NCI-H748 (cell line): Measurements from ENCODE around the gene SH3BP5L.
A peak's percentile ranks its signal among the peaks of the same experiment; 100 is the strongest.

Experiments
- DNase-seq: peaks from one replicate; lab custom pipeline; 2025; ENCODE audit not compliant: unreplicated experiment; lab: John Stamatoyannopoulos, UW

Gene SH3BP5L

DNA sequence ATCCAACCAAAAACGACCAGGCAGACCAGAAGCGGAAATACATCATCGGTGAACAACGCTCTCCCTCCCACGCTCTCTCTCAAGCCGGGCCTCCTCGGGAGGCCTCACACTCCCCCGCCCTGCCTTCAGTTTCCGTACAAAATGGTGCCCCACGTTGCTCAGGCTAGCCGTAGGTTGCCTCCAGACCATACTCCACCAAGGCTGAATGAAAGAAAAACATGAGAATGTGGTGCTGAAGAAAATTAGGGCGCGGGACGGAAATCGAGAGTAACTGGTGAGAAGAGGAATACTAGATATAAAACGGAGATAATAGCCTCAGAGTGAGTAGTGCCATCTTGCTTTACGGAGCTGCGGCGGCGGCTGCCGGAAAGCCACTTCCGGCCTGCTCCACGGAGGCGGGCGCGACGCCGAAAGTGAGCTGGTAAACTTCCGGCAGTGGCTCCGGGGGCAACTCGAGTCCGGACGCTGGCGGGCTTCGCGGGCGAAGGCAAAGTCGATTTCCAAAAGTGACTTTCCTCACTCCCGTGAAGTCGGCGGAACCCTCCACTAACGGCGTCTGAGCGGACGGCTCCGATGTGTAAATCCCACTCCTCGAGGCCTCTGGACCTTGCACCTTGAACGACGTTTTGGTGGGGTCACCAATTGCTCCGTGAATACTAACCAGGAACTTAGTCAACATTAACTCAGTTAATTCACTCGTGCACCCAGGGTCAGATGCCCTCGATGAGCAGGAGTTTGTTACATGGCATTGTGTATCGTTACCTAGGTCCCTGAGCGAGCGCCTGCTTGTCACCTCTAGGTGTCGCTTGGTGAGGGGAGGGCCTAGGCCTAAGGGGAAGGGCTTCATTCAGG lies at the start of gene SH3BP5L:
Gene SH3BP5L (minus strand): TSS at position 7 of the 852 bp plus-strand sequence. CDS start 980 bp downstream, outside the sequence.
- DNase-seq: peak; percentile 91

DNA sequence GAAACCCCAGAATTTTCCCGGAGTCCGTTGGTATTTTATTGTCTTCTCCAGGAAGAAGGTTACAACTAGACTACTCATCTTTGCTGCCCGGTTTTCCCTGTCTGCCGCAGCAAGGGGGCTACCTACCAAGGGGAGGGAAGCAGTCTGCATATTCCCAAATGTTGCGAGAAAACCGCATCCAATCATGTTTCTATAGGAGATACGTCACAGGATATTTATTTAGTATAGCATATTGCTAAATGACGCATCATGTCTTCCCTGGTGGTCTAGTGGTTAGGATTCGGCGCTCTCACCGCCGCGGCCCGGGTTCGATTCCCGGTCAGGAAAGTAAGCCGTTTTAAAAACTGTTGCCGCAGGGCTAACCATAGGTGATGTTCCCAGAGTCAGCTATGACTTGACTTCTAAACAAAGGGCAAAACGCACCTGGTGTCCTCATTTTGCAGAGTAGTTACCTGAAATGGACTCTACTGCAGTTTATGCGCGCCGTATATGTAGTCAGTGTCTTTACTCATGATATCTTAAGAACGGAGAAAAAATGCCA lies 48.3 kb upstream of the SH3BP5L start:
- DNase-seq: peak; percentile 88

DNA sequence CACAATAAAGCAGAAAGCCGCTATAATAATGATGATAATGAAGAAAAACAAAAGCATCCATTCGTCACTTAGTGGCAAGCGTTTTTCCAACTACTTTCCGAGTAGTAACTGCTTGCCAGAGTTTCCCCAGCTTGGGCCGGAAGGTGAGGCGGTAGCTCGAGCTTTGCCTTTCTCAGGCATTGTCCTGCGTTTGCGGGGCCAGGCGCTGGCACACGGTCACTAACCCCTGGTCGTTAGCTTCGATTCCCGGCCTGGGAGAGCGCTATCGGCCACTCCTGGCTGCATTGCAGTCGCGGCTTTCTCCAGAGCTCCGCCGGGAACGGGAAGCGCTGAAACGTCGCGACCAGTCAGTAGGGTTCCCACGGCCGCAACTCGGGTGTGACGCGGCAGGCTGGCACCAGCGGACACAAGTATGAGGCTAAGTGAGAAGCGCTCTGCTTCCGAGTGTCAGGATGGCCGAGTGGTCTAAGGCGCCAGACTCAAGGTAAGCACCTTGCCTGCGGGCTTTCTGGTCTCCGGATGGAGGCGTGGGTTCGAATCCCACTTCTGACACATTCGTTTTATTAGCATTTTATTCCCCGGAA lies 47.8 kb upstream of the SH3BP5L start:
- DNase-seq: peak; percentile 91

DNA sequence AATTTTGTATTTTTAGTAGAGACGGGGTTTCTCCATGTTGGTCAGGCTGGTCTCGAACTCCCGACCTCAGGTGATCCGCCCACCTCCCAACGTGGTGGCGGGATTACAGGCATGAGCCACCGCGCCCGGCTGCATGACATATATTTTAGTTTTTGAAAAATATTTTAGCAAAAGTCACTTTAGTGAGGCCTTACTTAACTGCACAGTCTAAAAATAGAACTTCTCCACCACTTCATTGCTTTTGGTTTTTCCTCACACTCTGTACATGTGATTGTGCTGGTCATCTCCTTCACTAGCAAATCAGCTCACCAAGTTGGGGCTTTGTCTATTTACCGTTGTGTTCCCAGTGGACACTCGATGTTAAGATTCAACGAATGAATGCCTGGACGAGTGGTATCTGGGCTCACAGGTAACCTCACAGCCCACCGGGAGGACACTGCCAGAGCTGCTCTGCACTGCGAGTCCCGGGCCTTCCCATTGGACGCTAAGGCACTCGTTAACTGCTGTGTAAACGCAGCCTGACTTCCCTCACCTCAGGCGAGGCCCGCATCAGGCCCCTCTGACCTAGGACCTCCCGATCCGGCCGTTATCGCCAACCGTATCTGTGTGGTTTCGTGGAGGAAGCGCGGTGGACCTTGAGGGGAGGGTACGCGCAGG lies 47.2 kb upstream of the SH3BP5L start:
- DNase-seq: peak; percentile 89

DNA sequence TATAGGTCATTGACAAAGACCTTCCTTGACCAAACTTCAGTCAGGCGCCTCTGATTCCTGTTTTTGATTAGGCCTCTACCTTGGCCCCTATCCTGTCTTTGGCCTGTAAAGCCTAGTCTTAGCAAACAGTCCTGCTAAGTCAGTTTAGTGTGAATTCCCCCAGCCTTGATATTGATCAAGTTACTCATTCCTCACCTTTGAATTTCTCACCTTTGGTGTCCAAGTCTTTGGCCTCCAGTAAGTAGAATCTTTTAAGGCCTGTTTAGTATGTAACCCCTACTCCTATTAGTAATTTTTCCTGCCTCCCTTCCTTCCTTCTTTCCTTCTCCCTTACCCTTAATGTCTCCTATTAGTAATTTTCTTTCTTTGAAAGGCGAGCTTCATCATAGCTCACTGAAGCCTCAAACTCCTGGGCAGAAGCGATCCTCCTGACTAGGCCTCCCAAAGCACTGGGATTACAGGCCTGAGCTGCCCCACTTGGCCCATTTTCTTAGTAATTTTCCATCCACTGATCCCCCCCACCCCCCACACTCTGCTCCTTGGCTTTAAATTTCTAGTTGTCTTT lies 46.2 kb upstream of the SH3BP5L start:
- no peak for DNase-seq

DNA sequence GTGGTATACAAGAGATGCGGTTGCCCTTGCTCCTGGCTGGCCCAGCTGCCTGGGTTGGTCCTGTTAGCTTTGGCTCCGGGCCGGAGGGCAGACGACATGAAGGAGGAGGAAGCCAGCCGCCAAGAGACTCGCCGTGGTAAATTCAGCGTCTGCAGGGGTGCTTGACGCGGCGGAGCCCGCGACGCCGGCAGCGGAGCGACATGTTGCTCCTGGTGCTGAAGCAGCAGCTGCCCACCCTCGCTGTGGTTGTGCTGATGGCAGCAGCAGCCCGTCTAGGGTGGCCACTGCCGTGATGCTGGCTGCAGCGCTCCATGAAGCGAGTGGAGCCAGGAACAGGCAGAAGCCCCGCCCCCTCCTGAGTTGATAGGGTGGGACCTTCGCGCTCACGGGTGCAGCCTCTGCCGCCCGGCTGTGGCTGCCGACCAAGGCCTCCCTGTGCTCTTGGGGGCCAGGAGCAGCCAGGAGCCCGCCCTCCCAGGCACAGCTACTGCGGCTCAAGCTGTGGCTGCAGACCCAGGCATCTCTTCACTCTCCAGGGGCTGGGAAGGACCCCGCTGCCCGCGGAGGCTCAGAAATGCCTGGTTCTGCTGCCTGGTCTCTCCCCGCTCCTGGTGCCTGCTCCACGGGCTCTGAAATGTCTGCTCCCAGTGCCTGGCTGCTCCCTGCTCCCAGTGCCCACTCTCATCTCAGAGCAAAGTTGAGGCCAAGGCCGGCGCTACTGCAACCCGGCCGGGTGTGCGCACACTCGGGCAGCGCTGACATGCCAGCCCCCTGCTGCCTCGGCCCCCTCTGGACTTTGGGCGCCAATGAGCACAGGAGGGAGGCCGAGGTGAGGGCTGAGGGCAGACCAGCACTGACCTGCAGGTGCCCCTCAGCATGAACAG lies 37.5 kb upstream of the SH3BP5L start:
- DNase-seq: peak; percentile 90

DNA sequence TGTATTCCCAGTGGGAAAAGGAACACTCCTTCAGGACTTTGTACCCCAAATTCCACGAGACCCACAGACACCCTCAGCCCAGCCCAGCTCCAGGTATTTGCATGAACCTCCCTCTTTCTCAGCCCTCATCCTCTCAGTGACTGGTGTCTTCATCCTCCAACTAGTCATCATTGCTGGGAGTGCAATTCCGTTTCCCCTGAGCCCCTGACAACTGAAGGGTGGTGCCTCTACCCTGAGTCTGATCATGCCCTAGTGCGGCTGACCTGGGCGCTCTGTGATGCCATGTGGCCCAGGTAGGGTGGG lies 36.9 kb upstream of the SH3BP5L start:
- DNase-seq: no peak

DNA sequence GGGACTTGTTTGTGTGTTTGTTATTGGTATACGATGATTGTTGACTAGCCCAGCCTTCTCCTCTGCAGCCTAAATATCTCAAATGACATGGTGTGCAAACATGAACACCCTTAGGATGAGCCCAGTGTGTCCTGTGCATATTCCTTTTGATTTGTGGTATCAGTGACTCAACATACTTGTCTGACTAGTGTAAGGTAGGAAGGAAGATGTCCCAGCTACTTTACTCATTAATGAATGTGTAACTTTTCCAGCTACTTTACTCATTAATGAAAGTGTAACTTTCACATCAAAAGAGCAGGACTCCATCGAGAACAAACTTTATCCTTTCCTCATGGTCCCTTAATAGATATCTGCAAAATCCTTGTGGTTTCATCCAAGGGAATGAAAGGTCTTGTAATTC lies 35.9 kb upstream of the SH3BP5L start:
- no peak for DNase-seq

DNA sequence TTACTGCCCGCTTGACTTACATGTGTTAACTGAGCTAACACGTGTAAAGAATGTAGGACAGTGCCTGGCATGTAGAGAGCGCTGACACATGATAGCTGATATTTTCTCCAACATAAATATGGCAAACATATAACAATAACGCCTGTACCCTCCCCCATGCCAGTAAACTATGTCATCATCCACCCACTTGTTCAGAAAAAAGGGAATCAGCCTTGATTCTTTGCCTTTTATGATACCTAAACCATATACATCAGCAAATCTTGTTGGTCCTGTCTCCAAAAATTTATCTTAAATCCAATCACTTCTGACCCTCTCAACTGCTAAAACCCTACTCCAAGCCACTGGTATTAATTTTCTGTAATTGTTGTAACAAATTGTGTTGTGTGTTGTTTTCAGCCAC lies 34.3 kb upstream of the SH3BP5L start:
- no peak for DNase-seq

DNA sequence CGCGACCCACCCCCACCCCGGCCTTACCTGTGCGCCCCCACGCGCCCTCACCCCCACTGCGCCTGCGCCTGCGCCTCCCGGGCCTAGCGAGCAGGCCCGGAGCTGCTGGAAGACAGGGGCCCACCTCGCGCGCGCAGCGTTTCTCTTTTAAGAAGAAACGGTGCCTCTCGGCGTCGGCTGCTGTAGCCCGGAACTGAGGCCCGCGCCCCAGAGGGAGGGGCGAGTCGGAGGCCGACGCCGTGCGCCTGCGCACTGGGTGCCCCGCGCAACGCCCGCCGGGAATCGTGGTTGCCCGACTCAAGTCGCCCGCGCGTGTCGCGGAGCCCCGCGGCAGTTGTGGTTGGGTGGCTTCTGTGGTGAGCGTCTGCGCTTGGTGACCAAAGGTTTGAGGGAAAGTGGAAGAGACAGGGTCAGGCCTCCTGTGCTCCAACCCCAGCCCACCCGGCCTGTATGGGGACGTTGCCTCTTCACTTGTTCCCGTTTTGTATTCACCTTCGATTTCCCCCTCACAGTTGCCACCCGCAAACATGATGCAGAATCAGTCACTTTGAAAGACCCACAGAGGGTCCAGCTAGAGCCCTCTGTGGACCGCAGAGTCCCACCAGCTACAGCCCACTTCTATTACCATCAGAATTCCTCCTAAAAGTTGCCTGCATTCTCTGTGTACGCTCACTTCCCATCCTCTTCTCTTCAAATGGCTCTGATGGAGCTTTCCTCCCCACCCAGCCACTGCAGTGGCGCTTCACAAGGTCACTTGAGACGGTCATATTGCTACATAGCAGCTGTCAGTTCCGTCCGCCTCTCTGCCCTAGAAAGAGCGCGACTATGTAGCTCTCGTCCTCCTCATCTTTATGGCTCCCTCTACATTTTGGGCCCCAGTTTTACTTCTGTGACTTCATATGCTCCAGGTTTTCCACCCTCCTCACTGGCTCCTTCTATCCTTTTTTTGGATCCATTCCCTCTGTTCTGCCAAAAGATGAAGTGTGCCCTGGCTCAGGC lies 33.5 kb upstream of the SH3BP5L start, which contains the start of gene ZNF692:
Gene ZNF692 (minus strand): TSS at position 195 of the 999 bp plus-strand sequence. CDS start 776 bp downstream, outside the sequence.
- peak; percentile 95 for DNase-seq

DNA sequence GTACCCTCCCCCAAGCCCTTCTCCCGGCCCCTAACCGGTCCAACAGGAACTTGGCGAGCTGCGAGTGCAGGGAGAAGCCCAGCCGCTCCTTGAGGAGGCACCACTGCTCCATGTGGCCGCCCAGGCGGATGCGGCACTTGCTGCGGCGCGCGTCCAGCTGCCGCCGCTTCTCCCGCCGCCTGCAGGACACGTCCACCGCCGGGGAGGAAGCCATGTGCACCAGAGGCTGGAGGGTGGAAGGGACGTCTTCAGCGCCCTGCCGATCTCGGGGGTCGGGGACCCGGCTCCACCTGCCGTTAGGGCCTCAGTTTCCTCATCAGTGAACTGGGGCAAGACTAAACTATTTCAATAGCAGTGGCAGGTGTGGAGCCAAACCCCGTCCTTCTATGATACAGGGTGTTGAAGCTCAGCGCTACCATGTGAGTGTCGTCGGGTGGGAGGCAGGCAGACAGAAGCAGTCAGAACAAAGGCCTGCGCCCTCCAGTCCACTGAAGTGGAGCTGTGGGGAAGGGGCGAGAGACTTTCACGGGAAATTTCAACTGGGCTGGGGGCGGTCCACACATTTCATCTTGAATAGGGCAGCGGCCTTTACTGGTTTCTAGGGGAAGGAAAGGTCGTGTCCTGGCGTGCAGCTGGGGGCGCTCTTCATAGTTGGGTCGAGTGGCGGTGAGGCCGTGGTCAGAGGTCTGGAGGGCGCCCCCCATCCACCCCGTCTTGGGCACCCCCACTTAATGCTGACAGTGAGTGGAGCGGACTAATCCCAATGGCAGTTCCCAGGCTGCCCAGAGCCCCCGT lies 32.6 kb upstream of the SH3BP5L start:
- peak; percentile 80 for DNase-seq

DNA sequence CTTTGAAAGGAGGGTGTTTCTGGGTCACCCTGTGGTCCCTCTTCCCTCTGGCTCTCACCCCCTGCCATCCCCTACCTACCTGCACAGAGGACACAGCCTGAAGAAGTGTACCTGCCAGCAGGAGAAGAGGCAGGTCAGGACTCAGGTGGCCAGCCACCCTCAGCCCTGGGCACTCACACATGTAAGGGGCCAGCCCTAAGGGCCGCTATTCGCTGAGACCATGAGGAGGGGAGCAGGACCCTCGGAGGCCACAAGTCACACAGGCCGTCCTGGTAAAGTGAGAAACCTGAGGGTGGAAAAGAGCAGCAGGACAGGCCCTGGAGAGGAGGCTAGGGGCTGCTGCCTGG lies 32.0 kb upstream of the SH3BP5L start:
- no peak for DNase-seq

DNA sequence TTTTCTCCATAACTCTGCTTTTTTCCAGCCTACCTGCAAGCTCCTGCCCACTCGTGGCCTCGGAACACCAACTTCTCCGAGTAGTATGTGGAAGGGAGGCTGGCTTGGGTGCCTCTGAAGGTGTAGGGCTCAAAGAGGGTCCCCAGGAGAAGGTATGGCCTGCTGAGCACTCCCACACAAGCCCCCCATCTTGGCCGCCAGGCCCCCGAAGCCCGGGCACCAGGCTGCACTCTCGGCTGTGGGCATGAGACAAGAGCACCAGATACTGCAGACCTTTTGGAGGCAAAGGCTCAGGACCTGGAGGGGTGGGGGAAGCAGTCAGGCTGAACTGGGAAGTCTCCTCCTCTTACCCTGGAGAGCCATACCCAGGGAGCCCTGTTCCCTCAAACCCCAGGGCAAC lies 31.5 kb upstream of the SH3BP5L start:
- DNase-seq: no peak

DNA sequence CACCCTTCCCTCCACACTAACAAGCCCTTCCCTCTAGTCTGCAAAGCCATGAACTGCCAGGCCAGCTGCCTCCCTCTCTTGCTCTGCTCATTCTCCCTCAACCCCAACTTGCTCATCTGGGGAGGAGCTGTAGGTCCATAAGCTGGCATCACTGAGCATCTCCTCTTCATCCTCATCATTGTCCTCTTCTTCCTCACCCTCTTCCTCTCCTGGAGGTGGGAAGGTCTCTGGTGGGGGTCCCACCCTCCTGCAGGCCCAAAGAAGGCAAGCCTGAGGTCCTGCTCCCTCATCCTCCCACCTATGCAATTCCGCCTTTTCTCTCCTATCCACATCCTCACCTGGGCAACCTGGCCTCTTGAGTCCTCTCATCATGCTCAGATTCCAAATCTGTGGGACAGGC lies 30.5 kb upstream of the SH3BP5L start:
- no peak for DNase-seq

DNA sequence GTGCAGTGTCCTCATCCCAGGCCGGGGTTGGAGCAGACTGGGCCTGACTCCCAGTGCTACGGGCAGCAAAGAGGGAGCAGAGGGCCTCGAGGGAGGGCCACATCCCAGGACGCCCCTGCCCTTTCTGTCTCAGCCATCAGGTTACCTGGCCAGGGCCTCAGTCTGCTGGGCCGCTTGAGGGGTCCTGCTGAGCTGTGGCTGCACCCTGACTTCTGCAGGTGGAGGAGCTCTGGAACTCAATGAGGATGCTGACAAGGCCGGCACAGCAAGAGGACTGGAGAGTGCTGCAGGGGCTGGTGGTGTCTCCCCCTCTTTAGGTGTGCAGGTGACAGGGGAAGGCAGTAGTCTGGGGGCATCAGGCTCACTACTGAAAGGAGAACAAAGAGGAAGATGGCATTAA lies 29.9 kb upstream of the SH3BP5L start:
- DNase-seq: no peak

DNA sequence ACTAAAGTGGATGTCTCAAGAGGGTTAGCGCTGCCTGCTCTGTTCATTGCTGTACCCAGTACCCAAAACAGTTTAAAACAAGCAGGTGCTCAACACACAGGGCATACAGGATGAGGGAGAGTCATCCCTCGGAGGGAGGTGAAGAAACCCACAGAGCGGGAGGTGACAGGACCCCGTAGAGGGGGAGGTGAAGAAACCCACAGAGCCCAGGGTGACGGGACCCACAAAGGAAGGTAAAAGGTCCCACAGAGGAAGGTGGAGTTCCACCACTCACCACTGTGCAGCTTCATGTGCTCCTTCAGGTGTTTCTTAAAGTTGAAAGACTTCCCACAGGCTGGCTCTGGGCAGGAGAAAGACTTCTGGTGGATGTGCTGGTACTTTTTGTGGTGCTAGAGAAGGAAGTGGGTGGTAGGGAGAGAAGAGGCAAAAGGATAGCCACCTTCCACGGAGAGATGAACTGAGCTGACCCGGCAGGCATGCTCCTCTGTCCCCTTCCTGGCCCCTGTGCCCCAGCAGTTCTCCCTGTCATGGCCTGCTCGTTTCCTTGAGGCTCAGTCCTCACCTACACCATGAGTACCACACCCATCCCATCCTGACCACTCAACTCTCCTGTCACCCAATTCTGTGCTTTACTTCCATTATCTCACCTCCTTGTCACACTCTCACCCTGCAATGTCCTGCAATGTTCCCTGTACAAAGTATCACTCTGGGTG lies 28.1 kb upstream of the SH3BP5L start:
- no peak for DNase-seq

DNA sequence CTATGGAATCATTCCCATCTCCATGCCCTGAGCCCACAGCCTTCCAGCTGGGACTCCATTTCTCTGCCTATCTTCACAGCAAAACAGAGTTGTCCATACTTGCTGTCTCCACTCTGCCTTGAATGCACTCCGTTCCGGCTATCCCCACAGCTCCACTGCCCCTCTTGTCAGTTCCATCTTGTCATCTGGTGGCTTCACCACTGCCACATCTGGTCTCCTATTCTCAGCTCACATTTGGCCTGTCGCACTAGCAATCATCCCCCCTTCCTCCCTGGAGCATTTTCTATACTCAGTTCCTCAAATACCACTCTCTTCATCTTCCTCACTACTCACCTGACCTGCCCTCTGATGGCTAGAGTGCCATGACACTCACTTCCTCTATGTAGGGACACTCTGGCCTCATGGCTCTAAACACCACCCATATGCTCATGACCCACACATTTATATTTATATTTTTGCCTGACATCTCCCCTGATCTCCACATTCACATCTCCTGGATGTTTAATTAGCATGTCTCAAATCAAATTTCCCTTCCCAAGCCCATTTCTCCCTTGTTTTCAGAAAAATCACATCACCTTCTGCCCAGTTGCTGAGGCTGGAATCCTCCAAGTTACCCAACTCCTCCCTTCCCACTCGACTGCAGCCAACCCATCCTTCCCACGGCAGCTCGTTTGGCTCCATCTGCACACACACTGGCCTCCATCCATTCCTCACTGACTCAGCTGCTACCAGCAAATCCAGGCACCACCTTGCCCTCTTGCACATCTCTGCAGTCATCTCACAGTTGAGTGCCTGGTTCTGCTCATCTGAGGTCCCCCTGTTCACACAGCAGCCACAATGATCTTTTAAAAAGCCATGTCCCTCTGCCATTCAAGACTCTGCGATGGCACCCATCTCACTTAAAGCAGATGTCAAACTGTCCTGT lies 27.0 kb upstream of the SH3BP5L start:
- DNase-seq: no peak
